ENCODE results near the gene KDM2B.
A peak's percentile ranks its signal among the peaks of the same experiment; 100 is the strongest.

KDM2B gene

DNA sequence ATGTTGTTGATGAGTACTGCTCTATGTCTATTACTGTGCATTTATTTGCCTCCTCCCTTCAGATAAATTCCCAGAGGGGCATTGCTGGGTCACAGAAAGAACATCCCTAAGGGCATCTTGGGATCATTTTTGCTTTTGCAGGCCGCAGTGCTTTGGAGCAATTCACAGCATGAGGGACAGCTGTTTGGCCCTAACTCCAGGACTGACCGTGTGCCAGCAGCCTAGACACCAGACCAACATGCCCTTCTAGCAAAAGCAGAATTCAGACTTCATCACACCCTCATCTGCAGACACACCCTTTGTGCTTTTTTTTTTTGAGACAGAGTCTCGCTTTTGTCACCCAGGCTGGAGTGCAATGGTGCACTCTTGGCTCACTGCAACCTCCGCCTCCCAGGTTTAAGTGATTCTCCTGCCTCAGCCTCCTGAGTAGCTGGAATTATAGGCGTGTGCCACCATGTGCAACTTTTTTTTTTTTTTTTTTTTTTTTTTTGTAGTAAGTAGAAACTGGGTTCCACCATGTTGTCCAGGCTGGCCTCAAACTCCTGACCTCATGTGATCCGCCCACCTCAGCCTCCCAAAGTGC lies 149.9 kb downstream of the KDM2B start:
- DNase-seq (ENCODE audit: low read depth in 2 of 2): no peak

DNA sequence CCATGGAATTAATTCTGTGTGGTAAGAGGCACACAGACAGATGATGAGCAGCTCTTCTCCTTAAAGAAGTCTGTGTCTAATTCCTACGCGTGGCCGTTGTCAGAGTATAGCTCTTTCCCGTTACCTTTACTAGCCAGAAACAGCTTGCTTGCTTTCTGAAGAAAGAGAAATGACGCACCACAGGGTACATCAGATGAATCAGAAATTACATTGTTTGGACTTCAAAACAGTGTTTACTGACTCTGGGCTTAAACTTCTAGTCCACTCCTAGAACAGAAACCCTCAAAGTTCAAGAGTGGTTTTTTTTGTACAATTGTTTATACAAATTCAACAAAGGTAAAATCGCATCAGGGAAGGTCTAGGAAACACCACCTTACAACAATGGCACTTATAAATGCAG lies 151.9 kb downstream of the KDM2B start:
- no peak for DNase-seq (ENCODE audit: low read depth in 2 of 2)

DNA sequence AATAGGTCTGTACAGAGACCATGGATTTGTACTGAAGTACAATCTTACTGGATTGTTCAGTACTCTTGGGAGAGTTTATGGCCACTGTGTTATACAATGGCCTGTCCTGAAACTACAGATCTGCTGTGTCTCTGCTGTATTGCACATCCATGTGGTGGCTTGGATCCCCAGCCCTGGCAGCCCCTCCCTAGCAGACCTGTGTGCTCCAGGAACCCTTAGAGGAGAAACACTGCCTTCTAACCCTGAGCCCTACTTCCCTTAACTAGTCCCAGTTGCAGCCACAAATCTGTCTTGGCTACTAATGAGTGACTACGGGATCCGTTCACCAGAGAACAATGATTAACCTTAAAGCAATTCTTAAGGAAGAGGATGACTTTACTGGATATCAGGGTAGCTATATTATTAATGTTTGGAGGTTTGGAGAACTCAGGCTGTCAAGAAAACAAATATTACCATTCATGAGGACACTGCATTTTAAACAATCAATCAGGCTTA lies 153.2 kb downstream of the KDM2B start:
- no peak for DNase-seq (ENCODE audit: low read depth in 2 of 2)

DNA sequence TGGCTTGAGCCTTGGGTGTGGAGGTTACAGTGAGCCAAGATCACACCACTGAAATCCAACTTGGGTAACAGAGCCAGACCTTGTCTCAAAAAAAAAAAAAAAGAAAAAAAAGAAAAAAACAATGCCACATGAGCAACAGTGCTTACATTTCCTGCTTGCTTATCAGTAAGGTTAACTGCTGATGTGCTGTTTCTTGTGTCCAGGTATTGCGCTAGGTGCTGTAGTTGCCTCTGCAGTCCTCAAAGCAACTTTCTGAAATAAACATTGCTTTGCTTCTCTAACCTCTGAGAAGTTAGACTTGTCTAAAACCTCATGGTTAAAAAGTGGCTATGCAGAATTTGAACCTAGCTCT lies 156.2 kb downstream of the KDM2B start:
- no peak for DNase-seq (ENCODE audit: low read depth in 2 of 2)

DNA sequence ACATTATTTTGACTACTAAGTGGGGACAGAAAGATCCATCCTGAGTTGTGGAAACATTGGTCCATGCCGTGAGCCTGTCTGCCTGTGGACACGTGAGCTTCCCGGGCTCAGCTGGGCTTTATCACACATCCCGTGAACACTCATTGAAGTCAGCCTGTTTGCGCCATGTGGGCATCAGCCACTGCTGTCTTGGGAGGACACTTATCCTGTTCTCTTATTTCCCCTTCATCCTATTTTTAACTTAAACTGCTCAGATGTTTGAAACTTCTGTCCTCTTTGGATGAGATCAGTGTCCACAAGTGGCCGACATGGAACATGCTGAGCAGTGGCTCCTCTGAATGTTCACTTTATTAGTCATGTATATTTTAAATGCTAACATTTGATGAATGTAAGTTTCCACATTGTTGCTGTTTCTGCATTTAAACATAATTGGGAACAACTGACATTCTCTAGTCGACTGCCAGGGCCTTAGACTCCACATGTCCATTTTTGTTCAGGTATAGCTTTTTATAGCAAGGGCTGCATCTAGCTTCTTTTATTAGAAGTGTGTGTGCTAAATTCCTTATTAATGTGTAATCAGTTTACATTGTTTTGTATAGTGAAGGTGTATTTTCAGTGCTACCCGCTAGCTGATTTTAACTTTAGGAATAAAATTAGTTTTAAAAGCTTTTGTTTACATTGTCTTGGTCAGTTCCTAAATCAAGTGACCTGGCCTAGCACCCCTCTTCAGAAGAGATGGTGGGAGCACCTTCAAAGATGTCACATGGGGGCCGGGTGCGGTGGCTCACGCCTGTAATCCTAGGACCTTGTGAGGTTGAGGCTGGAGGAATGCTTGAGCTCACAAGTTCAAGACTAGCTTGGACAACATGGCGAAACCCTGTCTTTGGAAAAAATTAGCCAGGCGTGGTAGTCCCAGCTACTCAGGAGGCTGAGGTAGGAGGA lies 156.9 kb downstream of the KDM2B start:
- DNase-seq (ENCODE audit: low read depth in 2 of 2): no peak

DNA sequence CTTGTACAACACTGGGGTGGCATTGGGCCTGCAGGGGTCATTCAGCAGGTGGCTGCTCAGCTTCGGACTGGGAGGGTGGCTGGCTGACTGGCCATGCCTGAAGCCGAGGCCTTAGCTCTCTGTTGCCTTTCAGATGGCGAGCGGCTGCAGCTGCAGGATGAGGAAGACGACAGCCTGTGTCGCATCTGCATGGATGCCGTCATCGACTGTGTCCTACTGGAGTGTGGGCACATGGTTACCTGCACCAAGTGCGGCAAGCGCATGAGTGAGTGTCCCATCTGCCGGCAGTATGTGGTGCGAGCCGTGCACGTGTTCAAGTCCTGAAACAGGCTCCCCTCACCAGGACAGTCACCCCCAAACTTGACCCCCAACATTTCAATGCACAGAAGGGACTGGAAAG lies 157.6 kb downstream of the KDM2B start:
- no peak for DNase-seq (ENCODE audit: low read depth in 2 of 2)

- DNase-seq (ENCODE audit: low read depth in 2 of 2): no peak
Measured at GRCh38 chr12:121420109-121420508, 160.7 kb downstream of the KDM2B start.

GRCh38 chr12:121417847-121418246 lies 163.0 kb downstream of the KDM2B start:
- no peak for DNase-seq (ENCODE audit: low read depth in 2 of 2)

DNA sequence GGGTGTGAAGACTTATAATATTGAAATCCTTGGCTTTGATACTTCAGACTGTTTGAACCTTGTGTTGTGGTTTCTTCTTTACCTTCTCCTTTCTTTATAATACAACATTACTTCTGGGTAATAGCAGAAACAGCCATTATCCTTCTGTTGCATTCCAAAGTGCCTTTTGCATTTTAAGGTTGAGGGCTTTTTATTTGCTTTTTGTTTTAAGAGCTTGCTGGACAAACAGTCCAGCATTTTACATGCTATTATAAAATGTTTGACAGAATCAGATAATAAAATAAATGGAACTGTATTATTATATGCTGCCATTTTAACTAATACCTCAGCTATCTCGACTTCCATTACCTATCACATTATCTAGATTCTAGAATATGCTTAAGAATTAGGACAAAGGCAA lies 166.9 kb downstream of the KDM2B start:
- DNase-seq (ENCODE audit: low read depth in 2 of 2): no peak

- no peak for DNase-seq (ENCODE audit: low read depth in 2 of 2)
Measured at GRCh38 chr12:121405211-121405610, 175.6 kb downstream of the KDM2B start.

DNA sequence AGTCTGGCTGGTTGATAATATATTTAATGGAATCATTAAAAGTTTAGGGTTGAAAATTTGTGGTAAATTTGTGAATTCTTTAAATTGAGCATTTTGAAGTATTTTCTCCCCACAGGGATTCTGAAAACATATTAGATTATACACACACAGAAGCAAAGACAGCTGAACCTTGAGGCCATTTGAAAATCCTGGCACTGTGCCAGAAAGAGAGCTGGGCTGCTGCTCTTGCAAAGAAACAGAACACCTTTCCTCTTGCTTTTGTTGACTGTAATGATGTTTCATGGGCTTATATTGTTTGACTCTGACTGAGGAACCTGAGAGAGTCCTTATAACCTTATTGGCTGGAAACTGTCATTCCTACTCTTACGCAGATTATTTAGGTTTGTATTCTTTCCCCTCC lies 176.1 kb downstream of the KDM2B start:
- no peak for DNase-seq (ENCODE audit: low read depth in 2 of 2)

- DNase-seq (ENCODE audit: low read depth in 2 of 2): no peak
Measured at GRCh38 chr12:121403721-121404120, 177.1 kb downstream of the KDM2B start.

DNA sequence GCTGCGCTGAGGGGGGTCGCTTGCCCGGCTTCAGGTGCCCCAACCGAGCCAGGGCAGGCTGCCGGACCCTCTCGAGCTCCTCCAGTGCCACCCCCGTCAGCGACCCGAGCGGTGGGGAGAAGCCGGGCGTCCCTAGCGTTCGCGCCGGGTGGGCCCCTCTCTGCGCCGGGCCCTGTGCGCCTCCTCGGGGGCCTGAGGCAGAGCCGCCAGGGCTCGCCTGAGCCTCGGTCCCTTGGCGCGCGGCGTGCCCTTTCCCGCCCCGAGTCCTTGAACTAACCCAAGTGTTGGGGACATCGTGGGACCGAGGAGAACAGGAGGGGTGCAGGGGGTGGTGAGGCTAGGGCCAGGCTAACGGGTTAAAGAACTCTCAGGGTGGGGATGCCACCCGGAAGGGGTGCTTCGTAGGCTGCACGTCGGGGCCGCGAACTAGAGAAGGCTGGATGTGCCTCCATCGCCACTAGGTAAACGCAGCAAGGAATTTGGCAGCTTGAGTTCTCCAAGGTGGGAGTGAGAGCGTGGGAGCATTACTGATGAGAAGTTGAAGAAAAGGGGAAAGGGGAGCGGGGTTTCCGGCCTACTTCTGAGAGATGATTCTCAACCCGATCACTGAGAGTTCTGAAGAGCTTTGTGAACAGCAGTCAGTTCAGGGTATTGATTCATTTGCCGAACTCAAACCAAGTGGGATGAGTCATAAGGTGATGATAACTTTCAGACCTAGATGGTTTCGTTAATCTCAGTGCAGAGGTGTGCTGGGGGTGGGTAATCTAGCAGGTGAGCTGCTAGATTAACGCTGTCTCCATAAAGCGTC lies 180.3 kb downstream of the KDM2B start:
- DNase-seq (ENCODE audit: low read depth in 2 of 2): peak; percentile 26 to 45

- peak; percentile 95 to 96 for DNase-seq (ENCODE audit: low read depth in 2 of 2)
Measured at GRCh38 chr12:121399391-121400331, 181.2 kb downstream of the KDM2B start, which contains the start of gene RNF34. TSS of gene RNF34 (plus strand) at chr12:121400118. CDS start at chr12:121400213, 95 bp downstream.

GRCh38 chr12:121398355-121398754 lies 182.5 kb downstream of the KDM2B start:
- no peak for DNase-seq (ENCODE audit: low read depth in 2 of 2)

- DNase-seq (ENCODE audit: low read depth in 2 of 2): no peak
Measured at GRCh38 chr12:121397521-121397920, 183.3 kb downstream of the KDM2B start.

DNA sequence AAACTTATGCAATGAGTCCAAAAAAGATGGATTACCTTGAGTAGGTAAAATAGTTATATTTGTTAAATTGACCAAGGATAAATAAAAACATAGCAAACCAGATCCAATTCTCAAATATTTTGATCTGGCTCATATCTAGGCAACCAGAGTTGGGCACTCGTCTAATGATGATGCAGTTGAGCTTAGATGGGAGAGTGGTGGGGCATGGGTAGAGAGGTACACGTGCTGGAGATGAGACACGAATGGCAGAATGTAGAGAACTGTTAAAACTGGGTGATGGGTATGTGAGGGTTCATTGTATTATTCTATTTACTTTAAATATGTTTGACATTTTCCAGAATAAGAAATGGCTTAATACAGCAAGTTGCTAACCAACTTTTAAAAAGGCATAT lies 188.5 kb downstream of the KDM2B start:
- DNase-seq (ENCODE audit: low read depth in 2 of 2): no peak

- DNase-seq (ENCODE audit: low read depth in 2 of 2): no peak
Measured at GRCh38 chr12:121391619-121392324, 189.1 kb downstream of the KDM2B start.

DNA sequence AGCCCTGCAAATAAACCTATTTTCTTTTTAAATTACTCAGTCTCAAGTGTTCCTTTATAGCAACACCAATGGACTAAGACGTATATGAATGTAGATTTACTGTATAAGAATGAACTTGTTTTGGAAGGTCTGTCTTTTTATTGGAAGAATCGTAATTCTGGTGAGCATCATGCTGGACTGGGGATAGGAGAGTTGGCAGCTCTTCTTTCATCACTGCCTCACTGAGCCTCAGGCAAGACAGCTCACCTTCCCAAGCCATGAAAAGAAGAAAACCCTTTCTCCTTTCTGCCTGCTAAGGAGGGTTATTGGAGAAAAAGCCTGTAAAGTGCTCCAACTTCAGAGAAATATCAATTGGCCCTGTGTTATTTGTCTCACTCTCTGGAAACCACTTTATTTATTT lies 190.0 kb downstream of the KDM2B start:
- no peak for DNase-seq (ENCODE audit: low read depth in 2 of 2)

DNA sequence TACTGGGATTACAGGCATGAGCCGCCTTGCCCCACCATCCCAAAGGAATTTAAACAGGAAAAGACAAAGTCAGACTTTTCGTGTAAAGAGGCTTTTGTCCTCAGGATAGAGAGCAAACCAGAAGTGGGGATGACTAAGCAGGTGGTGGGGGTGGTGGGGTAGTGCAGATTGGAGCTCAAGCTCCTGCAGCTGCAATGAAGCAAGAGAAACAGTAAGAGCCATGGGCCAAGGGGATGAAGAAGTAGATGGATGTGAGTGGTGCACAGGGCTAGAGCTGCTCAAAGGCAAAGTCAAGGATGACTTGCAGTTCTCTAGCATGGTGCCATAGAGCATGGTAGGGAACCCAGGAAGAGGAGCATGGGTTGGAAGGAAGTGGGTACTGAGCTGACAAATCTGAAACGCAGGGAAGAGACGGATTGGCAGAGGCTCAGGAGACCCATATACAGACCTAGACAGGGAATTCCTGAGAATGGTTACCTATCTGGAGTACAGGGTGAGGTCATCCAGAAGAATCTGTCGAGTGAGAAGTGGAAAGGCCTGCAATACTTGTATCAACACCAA lies 192.3 kb downstream of the KDM2B start:
- no peak for DNase-seq (ENCODE audit: low read depth in 2 of 2)

Data from stimulated activated CD8-positive, alpha-beta memory T cell treated with anti-CD3 and anti-CD28 coated beads, Interleukin-15, amount 100 ng/mL, for 4 hours (primary cell).